ENCODE data around the gene PIGBOS1. TPM values are rescaled to one million over a fixed set of nuclear protein-coding genes. Genes with fewer than 3 reads are reported as not detected.
"Not testable (repeated sequence)": the region's sequence is repeated elsewhere in the genome, so short reads cannot be mapped to it uniquely, and the experiment has no call there.

Gene PIGBOS1
- total RNA-seq, 1 donor from 2014 or later, result 12.5 TPM

DNA sequence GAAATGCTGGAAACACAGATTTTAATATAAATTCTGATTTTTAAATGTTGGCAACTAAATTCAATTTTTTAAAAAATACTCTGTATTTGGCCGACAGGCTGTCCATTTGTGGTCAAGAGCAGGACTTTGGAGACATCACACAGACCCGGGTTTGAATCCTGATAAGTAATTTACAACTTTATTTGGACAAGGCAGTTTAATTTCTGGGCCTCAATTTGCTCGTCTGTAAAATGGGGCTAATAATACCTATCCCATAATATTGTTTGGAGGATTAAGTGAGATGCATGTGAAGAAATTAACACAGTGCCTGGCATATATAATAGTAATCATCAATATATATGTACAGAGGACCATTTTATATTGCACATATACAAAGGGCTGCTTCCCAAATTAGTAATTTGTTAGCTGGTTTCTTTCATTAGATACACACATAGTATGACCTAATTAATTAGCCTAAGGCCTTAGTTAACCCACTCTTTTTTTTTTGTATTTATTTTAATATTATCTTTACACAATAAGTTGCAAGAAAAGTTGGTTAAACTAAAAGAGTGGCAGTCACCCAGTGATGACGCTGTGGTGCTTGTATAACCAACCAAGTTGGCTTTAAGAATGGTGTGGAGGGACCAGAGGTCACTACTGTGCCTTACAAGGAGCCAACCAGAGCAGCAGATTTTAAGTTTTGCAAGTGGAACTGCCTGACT, 764 bp upstream of the PIGBOS1 start:
- H3K4me3 Mint-ChIP-seq, result peak overlapping the region; percentile 99
- no peaks in the 10 kb centered on the region for H3K27me3 Mint-ChIP-seq (ENCODE audit: low read depth)
- TF ChIP-seq, protein P1, sequence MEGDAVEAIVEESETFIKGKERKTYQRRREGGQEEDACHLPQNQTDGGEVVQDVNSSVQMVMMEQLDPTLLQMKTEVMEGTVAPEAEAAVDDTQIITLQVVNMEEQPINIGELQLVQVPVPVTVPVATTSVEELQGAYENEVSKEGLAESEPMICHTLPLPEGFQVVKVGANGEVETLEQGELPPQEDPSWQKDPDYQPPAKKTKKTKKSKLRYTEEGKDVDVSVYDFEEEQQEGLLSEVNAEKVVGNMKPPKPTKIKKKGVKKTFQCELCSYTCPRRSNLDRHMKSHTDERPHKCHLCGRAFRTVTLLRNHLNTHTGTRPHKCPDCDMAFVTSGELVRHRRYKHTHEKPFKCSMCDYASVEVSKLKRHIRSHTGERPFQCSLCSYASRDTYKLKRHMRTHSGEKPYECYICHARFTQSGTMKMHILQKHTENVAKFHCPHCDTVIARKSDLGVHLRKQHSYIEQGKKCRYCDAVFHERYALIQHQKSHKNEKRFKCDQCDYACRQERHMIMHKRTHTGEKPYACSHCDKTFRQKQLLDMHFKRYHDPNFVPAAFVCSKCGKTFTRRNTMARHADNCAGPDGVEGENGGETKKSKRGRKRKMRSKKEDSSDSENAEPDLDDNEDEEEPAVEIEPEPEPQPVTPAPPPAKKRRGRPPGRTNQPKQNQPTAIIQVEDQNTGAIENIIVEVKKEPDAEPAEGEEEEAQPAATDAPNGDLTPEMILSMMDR (conservative IDR thresholded peaks at IDR 0.05), result no peak
- no peak overlapping the region for H3K27ac Mint-ChIP-seq (ENCODE audit: unreplicated experiment)
- DNase-seq (ENCODE audit: low read depth, low spot score), result no peak
- no peaks in the 10 kb centered on the region for H3K9me3 Mint-ChIP-seq
- peaks cover 30% of the 10 kb centered on the region for H3K4me1 Mint-ChIP-seq
- H3K36me3 Mint-ChIP-seq (ENCODE audit: low read depth), result no peaks in the 10 kb centered on the region

DNA sequence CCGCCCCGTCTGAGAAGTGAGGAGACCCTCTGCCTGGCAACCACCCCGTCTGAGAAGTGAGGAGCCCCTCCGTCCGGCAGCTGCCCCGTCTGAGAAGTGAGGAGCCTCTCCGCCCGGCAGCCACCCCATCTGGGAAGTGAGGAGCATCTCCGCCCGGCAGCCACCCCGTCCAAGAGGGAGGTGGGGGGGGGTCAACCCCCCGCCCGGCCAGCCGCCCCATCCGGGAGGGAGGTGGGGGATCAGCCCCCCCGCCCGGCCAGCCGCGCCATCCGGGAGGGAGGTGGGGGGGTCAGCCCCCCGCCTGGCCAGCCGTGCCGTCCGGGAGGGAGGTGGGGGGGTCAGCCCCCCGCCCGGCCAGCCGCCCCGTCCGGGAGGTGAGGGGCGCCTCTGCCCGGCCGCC, 16.1 kb downstream of the PIGBOS1 start:
- H3K4me1 Mint-ChIP-seq; H3K4me3 Mint-ChIP-seq; H3K27ac Mint-ChIP-seq (ENCODE audit: unreplicated experiment); DNase-seq (ENCODE audit: low read depth, low spot score); H3K27me3 Mint-ChIP-seq (ENCODE audit: low read depth); H3K9me3 Mint-ChIP-seq: not testable (repeated sequence)
- H3K36me3 Mint-ChIP-seq (ENCODE audit: low read depth), result peaks cover 29% of the 10 kb centered on the region

DNA sequence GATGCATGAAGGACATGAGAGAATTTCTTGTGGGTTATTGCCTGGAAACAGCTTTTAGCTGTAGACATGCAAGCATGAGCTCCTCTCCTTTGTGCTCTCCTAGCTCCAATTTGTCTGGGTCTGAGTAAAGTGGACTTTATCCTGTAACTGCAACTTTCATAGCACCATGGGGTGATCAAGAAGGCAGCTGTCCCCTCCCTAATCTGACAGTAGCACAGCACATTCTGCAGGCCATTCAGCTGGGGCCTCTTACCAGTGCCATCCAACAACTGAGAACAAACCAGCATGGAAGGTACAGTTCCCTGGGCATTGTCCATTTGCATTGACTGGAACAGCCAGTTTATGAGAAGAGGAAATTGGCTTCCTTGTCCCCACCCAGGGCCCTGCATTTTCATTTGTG, 21.6 kb downstream of the PIGBOS1 start:
- Mint-ChIP-seq H3K27ac (ENCODE audit: unreplicated experiment) (no peak overlapping the region), H3K4me3 (no peak overlapping the region), H3K9me3 (no peaks in the 10 kb centered on the region), H3K4me1 (no peaks in the 10 kb centered on the region), H3K36me3 (ENCODE audit: low read depth) (no peaks in the 10 kb centered on the region), H3K27me3 (ENCODE audit: low read depth) (peaks cover 4% of the 10 kb centered on the region)
- TF ChIP-seq, protein P1 (conservative IDR thresholded peaks at IDR 0.05), result no peak
- no peak for DNase-seq (ENCODE audit: low read depth, low spot score)

DNA sequence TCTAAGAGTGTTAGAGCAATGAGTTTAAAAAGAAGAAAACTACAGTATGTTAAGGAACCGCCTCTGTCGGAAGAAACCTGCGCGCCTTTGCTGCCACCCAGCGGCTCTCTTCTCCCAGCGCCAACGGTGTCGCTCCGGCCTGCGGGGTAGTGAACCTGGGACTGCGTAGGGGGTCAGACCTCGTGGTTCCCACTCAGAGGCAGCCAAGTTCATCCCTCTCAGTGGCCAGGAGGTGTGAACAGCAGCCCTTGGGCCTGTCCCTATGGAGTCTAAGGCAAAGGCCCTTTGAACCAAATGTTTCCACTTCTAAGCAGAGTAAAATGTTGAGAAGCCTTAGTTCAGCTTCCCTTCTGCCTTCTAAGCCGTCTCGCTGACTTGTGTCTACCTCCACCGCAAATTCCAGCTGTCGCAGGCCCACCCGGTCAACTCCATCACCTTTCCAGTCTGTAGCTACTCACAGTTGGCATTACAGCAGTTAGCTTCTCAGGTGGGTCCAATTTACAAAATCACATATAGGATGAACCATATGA, 28.3 kb downstream of the PIGBOS1 start:
- no peaks in the 10 kb centered on the region for H3K9me3 Mint-ChIP-seq
- DNase-seq (ENCODE audit: low read depth, low spot score), result peak; percentile 75
- TF ChIP-seq, protein P1 (conservative IDR thresholded peaks at IDR 0.05), result peak; percentile 95
- no peaks in the 10 kb centered on the region for H3K36me3 Mint-ChIP-seq (ENCODE audit: low read depth)
- no peak overlapping the region for H3K27ac Mint-ChIP-seq (ENCODE audit: unreplicated experiment)
- peak overlapping the region; percentile 93 for H3K4me3 Mint-ChIP-seq
- peaks cover 11% of the 10 kb centered on the region for H3K4me1 Mint-ChIP-seq
- peaks cover 7% of the 10 kb centered on the region for H3K27me3 Mint-ChIP-seq (ENCODE audit: low read depth)

DNA sequence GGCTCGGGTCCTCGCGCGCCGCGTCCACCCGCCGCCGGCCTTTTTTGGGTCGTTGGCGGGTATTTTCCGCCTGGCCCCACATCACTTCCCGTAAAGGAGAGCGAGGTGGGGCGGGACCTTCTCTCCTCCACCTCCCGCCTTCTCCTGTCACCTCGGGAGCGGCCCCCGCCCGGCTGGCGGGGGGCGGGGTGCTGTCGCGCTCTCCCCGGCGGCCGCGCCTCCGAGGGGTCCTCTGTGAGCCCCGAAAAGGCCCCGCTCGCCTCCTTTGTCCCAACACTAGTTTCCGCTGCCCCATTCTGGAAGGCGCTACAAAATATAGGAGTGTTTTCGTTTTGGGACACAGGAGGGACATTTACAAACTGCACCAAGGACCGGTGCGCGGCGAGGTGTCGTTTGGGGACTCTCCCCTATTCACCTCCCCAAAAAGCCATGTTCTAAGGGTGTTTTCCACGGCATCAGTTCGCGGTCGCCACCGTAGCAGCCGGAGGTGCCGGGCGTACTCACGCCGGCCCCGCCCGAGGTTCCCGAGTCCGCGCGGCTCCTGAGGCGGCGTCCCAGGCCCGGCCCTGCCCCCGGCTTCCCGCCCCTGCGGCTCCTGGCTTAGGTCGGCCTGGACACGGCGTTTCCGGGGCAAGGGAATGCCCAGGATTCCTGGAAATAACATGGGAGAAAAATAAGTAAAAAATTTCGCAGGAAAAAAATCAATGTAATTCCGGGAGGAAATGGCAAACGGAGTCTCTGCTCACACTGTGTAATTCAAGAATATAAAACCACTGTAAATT, 29.0 kb downstream of the PIGBOS1 start, which contains the start of gene RAB27A:
Gene RAB27A, minus strand, starts transcription at position 68 of the 782 bp plus-strand sequence. CDS start 54,879 bp downstream, outside the sequence.
- Mint-ChIP-seq H3K27ac (ENCODE audit: unreplicated experiment) (peak within 1 kb of the TSS; percentile 58), H3K4me3 (peak within 1 kb of the TSS; percentile 93), H3K36me3 (ENCODE audit: low read depth) (no peaks in the 10 kb centered on the region), H3K27me3 (ENCODE audit: low read depth) (peaks cover 7% of the 10 kb centered on the region), H3K9me3 (no peaks in the 10 kb centered on the region), H3K4me1 (peaks cover 11% of the 10 kb centered on the region)
- DNase-seq (ENCODE audit: low read depth, low spot score), result peak; percentile 61
- TF ChIP-seq, protein P1 (conservative IDR thresholded peaks at IDR 0.05), result no peak

Measured in neural crest cell (in vitro differentiated cells).